HG02973 (cell line): ENCODE measurements around the gene SMAP2.
A peak's percentile ranks its signal among the peaks of the same experiment; 100 is the strongest.

Experiments used
- ATAC-seq: cut with Tn5 transposase; IDR thresholded peaks from one replicate; pipeline ENCODE4 v1.9.1; 2021; ENCODE audit warnings: moderate library complexity; ENCODE audit not compliant: unreplicated experiment

The SMAP2 gene

DNA sequence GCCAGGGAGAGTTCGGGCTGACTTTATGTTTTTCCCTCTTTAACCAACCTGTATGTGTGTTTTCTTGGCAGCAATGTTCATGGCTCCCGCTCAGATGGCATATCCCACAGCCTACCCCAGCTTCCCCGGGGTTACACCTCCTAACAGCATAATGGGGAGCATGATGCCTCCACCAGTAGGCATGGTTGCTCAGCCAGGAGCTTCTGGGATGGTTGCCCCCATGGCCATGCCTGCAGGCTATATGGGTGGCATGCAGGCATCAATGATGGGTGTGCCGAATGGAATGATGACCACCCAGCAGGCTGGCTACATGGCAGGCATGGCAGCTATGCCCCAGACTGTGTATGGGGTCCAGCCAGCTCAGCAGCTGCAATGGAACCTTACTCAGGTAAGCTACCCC lies 43.2 kb downstream of the SMAP2 start:
- no peak for ATAC-seq

- no peak for ATAC-seq
These were observed 48.2 kb downstream of the SMAP2 start for GRCh38 chr1:40421431-40422384.

DNA sequence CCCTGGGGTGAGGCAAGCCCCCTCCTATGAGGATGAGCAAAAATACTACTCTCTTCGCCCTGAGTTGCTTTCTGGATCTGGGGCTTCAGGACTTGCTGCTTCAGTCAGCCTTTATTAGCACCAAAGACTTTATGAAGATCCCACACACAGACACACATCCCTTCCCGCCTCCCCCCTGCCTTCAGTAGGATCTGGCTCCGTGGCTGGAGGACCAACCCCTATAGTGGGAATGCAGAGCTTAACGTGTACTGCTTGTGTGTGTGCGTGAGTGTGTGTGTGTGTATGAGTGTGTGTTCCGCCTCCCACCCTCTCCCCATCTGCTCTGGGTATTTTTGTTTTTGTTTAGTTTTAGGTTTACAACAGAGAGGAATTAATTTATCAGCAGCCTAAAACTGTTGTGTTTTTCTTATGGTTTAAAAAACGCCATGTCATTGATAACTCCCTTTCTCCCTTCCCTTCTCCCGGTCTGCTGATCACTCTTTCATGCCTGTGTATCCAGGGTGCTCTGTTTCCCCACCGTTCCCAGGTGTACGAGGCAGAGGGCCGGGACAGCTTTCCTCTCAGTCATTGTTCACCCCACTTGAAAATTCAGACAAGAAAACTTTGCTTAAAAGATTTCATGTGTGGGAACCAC lies 49.2 kb downstream of the SMAP2 start:
- no peak for ATAC-seq

DNA sequence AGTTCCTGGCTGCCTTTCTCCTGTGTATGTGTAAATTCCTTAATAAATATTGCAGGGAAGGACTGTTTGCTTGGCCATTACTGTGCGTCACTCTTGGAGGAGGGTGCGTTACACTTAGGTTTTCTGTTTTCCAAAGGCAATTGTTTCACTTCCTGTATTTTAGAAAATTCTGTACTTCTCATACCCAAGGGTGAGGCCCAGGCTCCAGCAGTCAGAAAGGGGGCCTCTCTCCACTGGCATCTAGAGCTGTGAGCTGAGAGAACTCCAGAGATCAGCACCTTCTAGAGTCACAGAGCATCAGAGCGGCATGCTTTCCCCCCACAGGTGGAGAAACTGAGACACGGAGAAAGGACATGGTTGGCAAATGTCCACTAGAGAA lies 49.7 kb downstream of the SMAP2 start:
- no peak for ATAC-seq

GRCh38 chr1:40423951-40424618 lies 50.6 kb downstream of the SMAP2 start:
- ATAC-seq = no peak

GRCh38 chr1:40425198-40425597 lies 51.7 kb downstream of the SMAP2 start:
- ATAC-seq = no peak

GRCh38 chr1:40431385-40431784 lies 57.9 kb downstream of the SMAP2 start:
- no peak for ATAC-seq

- ATAC-seq = no peak
These were observed 59.3 kb downstream of the SMAP2 start for GRCh38 chr1:40432644-40433390.

DNA sequence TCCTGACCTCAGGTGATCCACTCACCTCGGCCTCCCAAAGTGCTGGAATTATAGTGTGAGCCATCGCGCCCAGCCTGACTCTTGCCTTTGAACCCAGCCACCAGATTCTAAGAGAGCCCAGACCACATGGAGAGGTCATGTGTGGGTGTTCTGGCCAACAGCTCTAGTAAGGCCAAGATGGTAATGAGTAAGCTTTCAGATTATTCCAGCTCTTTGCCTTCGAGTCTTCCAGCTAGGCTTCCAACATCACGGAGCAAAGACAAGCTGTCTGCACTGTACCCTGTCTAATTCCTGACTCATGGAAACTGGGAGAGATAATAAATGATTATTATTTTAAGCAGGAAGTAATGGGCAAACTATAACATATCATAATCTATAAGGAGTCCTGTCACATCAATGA lies 61.9 kb downstream of the SMAP2 start:
- no peak for ATAC-seq

GRCh38 chr1:40435876-40436275 lies 62.3 kb downstream of the SMAP2 start:
- no peak for ATAC-seq

GRCh38 chr1:40438391-40439015 lies 65.0 kb downstream of the SMAP2 start:
- no peak for ATAC-seq

DNA sequence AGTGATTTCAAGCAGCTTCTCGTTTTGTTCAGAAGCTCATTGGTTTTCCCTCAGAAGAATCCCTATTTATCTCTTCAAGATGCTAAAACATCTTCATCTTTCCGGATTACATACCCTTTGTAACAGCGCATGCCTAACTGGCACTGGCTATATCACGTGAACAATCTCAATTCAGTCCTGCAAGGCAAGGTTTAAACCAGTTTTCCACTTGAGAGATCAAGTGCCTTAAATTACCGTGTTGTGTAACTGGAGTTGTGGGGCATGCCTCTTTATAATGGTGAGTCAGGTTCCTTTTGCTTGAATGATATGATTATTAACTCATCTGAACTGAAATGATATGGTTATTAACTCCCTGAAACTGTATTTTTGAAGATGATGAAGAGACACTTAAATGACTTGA lies 65.7 kb downstream of the SMAP2 start:
- no peak for ATAC-seq

DNA sequence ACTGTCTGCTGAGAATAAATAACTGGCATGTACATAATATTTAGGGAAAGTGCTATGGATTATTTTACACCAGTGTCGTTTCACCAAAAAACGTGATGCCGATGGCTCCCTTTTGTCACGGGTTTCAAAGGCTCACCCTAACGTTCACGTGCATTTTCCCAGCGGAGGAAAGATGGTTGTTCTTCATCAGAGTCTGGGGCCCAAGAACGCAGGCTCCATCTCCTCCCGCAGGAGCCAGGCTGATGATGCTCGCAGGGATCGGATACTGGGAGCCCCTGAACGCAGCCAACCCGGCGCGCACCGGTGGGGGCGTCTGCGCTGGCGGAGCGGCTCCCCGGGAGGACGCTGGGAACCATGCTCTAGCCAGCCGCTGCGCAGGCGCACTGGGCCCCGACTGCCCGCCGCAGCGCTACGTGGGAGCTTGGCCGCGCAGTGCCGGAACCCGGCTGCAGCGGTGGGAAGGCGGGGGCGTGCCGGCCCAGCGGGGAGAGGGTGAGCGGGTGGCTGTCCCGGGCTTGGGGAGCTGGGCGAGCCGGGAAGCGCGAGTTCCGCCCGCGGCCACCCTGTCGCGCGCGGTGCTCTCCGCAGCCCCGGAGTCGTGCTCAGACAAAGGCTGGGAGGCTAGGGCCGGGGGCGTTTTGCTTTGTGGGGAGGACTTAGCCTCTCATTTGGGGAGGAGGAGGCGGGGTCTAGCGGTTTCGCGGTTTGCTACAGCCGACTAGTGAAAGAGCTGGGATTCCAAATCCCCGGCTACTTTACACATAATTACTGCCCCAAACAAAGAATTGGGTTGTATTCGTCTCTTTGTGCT lies 76.4 kb downstream of the SMAP2 start, which contains the start of gene ZFP69B:
Gene ZFP69B, plus strand, starts transcription at position 793 of the 811 bp plus-strand sequence. CDS start 486 bp downstream, outside the sequence.
- ATAC-seq = peak; percentile 62

DNA sequence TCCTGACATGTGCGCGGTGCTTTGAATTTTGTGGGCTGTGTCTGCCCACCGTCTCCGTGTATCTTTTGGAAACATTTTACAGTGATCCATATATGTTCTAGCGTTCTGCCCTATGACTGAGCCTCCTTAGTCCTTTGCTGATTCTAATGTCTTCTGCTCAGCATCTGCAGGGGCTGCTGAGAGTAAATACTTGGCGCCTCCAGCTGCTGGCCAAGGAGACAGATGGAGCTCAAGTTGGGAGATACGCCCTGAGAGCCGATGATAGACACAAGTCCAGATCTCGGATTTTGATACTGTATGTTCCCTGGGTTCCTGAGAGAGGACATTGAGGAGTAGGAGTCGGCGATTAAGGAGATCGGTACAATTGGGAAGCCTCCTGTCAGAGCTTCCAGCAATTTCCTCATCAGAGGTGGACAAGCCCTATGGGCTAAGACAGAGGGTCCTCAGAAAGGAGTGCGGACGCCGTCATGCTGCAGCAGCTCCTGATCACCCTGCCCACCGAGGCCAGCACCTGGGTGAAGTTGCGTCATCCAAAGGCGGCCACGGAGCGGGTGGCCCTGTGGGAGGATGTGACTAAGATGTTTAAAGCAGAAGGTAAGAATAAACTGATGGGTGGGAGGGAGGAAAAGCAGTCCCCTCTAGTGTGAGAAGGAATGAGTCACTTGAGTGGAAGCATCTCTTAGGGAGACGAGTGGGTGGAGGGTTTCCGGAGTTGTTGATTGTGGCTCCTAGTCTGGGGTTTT lies 77.1 kb downstream of the SMAP2 start:
- ATAC-seq = peak; percentile 41

GRCh38 chr1:40451238-40451585 lies 77.7 kb downstream of the SMAP2 start:
- peak; percentile 18 for ATAC-seq

DNA sequence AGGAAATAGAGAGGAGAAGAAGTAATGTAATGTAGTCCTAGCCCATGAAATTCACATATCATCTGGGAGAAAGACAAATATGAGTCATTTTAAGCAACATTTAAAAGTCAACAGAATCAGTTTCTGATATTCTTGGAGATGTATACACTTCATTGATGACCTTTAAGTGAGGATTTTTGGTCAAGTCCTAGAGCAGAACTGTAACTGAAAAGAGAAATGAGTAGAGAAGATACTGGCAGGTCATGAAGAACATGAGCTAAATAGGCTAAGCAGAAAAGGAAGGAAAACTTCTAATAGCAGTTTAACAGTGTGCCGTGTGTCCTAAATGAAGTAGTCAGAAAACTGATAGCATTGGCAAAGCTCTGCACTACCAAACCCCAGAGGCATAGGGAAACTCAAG lies 81.3 kb downstream of the SMAP2 start:
- no peak for ATAC-seq

DNA sequence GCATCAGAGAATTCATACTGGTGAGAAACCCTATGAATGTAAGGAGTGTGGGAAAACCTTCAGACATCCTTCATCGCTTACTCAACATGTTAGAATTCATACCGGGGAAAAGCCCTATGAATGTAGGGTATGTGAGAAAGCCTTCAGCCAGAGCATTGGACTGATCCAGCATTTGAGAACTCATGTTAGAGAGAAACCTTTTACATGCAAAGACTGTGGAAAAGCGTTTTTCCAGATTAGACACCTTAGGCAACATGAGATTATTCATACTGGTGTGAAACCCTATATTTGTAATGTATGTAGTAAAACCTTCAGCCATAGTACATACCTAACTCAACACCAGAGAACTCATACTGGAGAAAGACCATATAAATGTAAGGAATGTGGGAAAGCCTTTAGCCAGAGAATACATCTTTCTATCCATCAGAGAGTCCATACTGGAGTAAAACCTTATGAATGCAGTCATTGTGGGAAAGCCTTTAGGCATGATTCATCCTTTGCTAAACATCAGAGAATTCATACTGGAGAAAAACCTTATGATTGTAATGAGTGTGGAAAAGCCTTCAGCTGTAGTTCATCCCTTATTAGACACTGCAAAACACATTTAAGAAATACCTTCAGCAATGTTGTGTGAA lies 89.5 kb downstream of the SMAP2 start:
- ATAC-seq = no peak

GRCh38 chr1:40469327-40469726 lies 95.8 kb downstream of the SMAP2 start:
- ATAC-seq = no peak
